Peyer's patch (tissue), 4 donors: Measurements from ENCODE around the gene CHST1. TPM values are rescaled to one million over a fixed set of nuclear protein-coding genes. Genes with fewer than 3 reads are reported as not detected.

ENCODE experiments used
- DNase-seq, 3 donors: peaks; one replicate each; pipeline ENCODE4 v3.0.0-alpha.2; 2017 to 2019
- H3K27ac ChIP-seq, 4 donors: fragments of 200-600 bp; sonication (generic); one replicate each; pipeline ENCODE4 v1.5.1; 2016 to 2019
- H3K27me3 ChIP-seq, 2 donors: fragments of 200-600 bp; sonication (generic); one replicate each; pipeline ENCODE4 v1.5.1; 2019
- H3K36me3 ChIP-seq, 3 donors: fragments of 200-600 bp; sonication (generic); one replicate each; pipeline ENCODE4 v1.5.1; 2016 to 2019
- H3K4me1 ChIP-seq, 4 donors: fragments of 200-600 bp; sonication (generic); one replicate each; pipeline ENCODE4 v1.5.1; 2016 to 2019
- H3K4me3 ChIP-seq, 4 donors: fragments of 200-600 bp; sonication (generic); 1 replicate in 3 of 4; 2 replicates in 1 of 4; pipeline ENCODE4 v1.5.1; 2016 to 2019; ENCODE audit warnings: mild to moderate bottlenecking in 1 of 4
- H3K9me3 ChIP-seq, 4 donors: fragments of 200-600 bp; sonication (generic); one replicate each; pipeline ENCODE4 v1.5.1; 2016 to 2019; ENCODE audit warnings: mild to moderate bottlenecking in 1 of 4
- CTCF ChIP-seq, 6 experiments: fragments of 450-650 bp in 4 of 6; fragments of 200-600 bp in 2 of 6; sonication (generic) in 1 of 6; IDR thresholded peaks; one replicate each; pipeline ENCODE4 v1.5.1; 2017 to 2019; ENCODE audit warnings: antibody characterized with exemption in 6 of 6, mild to moderate bottlenecking in 3 of 6, moderate library complexity in 1 of 6
- POLR2A ChIP-seq, 2 donors: fragments of 450-650 bp; IDR thresholded peaks; one replicate each; pipeline ENCODE4 v1.5.1; 2017; ENCODE audit warnings: antibody characterized with exemption in 2 of 2, mild to moderate bottlenecking in 2 of 2, moderate library complexity in 2 of 2
- total RNA-seq, 4 donors: library from RNA; depleted of rRNA; stranded (reverse); fragments of >200 nt; gene quantifications; one replicate each; pipeline ENCODE4 v1.1.0, GENCODE V29; 2016

Gene CHST1
- total RNA-seq, 4 donors from 2014 or later: 0.53 to 11.6 (median 1.4) TPM

GRCh38 chr11:45669146-45669545 is 3.7 kb upstream of the CHST1 start:
- no peak for DNase-seq
- Histone ChIP-seq H3K9me3 (no peaks in the 10 kb centered on the region), H3K4me3 (no peak overlapping the region), H3K4me1 (peaks cover 0 to 18% (median 7%) of the 10 kb centered on the region in 4 donors), H3K27me3 (peaks cover 0 to 16% of the 10 kb centered on the region in 2 donors), H3K36me3 (no peaks in the 10 kb centered on the region), H3K27ac (no peak overlapping the region)
- no peak for TF ChIP-seq CTCF (IDR thresholded peaks at IDR 0.05)
- no peak for TF ChIP-seq POLR2A (IDR thresholded peaks at IDR 0.05)

- no peak for DNase-seq
- Histone ChIP-seq H3K27me3 (peaks cover 0 to 25% of the 10 kb centered on the region in 2 donors), H3K36me3 (no peaks in the 10 kb centered on the region), H3K27ac (no peak overlapping the region), H3K9me3 (no peaks in the 10 kb centered on the region), H3K4me3 (no peak overlapping the region), H3K4me1 (peaks cover 0 to 22% (median 8%) of the 10 kb centered on the region in 4 donors)
- TF ChIP-seq POLR2A (IDR thresholded peaks at IDR 0.05) (no peak), CTCF (IDR thresholded peaks at IDR 0.05) (no peak)
These were observed 2.7 kb upstream of the CHST1 start for GRCh38 chr11:45667929-45668680.

- Histone ChIP-seq H3K4me1 (peaks cover 0 to 22% (median 8%) of the 10 kb centered on the region in 4 donors), H3K9me3 (no peaks in the 10 kb centered on the region), H3K36me3 (no peaks in the 10 kb centered on the region), H3K4me3 (no peak overlapping the region), H3K27ac (no peak overlapping the region), H3K27me3 (peaks cover 0 to 30% of the 10 kb centered on the region in 2 donors)
- no peak for DNase-seq
- TF ChIP-seq POLR2A (IDR thresholded peaks at IDR 0.05): no peak
- TF ChIP-seq CTCF (IDR thresholded peaks at IDR 0.05): no peak
These were observed 1.5 kb upstream of the CHST1 start for GRCh38 chr11:45666648-45667642.

- no peaks in the 10 kb centered on the region for H3K36me3 ChIP-seq
- TF ChIP-seq CTCF (IDR thresholded peaks at IDR 0.05) (no peak), POLR2A (IDR thresholded peaks at IDR 0.05) (no peak)
- peaks cover 0 to 31% of the 10 kb centered on the region in 2 donors for H3K27me3 ChIP-seq
- H3K27ac ChIP-seq: peak overlapping the region in 3 of 4 donors; percentile 31 to 52 (median 39)
- H3K4me3 ChIP-seq: peak overlapping the region in 3 of 4 donors; percentile 44 to 74 (median 67)
- H3K9me3 ChIP-seq: no peaks in the 10 kb centered on the region
- no peak for DNase-seq
- H3K4me1 ChIP-seq: peaks cover 0 to 22% (median 8%) of the 10 kb centered on the region in 4 donors
These were observed 668 bp upstream of the CHST1 start for GRCh38 chr11:45665933-45666647.
